ENCODE measurements around the gene KIR2DL1.
"Not testable (repeated sequence)": the region's sequence is repeated elsewhere in the genome, so short reads cannot be mapped to it uniquely, and the experiment has no call there.

GRCh38 chr19:54814571-54814970, 45.0 kb downstream of the KIR2DL1 start:
- not testable (repeated sequence) for TF ChIP-seq POLR2A (IDR thresholded peaks at IDR 0.05)
- TF ChIP-seq, protein P1, sequence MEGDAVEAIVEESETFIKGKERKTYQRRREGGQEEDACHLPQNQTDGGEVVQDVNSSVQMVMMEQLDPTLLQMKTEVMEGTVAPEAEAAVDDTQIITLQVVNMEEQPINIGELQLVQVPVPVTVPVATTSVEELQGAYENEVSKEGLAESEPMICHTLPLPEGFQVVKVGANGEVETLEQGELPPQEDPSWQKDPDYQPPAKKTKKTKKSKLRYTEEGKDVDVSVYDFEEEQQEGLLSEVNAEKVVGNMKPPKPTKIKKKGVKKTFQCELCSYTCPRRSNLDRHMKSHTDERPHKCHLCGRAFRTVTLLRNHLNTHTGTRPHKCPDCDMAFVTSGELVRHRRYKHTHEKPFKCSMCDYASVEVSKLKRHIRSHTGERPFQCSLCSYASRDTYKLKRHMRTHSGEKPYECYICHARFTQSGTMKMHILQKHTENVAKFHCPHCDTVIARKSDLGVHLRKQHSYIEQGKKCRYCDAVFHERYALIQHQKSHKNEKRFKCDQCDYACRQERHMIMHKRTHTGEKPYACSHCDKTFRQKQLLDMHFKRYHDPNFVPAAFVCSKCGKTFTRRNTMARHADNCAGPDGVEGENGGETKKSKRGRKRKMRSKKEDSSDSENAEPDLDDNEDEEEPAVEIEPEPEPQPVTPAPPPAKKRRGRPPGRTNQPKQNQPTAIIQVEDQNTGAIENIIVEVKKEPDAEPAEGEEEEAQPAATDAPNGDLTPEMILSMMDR (IDR thresholded peaks at IDR 0.05): not testable (repeated sequence)
